ENCODE data around the gene FURIN.
"Not testable (repeated sequence)": the region's sequence is repeated elsewhere in the genome, so short reads cannot be mapped to it uniquely, and the experiment has no call there.

FURIN gene

DNA sequence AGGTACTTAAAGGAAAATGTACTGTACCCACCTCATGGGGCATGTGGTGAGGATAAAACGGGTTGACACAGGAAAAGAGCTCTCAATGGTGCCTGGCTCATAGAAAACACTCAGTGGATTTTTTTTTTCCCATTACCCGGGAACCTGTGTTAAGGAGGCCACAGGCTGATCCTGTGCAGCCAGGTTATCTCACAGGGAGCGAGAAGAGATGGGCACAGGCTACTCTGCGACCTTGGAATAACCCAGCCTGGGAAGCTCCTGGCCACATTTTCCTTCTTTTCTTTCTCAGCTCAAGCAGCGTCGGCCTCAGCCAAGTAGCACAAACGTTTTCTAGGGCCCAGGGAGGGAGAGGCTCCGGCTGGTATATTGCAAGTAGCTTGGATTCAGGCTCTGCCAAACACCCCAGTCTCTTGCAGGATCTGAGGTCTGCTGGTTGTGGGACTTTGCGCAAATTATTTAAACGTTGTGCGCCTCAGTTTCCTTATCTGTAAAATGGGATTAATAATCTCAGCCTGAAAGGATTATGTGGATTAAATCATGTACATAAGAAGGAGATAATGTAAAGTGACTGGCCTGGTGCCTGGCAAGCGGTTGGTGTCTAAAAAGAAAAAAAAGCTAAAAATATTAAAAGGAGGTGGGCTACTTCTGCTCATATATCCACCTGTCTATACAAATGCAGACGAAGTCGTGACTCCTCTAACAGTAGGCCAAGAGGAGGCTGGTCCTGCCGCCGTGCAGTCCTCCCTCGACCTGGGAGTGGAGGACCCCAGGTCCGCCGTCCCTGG, 2.2 kb downstream of the FURIN start:
- no peak for DNase-seq (ENCODE audit: low spot score)

DNA sequence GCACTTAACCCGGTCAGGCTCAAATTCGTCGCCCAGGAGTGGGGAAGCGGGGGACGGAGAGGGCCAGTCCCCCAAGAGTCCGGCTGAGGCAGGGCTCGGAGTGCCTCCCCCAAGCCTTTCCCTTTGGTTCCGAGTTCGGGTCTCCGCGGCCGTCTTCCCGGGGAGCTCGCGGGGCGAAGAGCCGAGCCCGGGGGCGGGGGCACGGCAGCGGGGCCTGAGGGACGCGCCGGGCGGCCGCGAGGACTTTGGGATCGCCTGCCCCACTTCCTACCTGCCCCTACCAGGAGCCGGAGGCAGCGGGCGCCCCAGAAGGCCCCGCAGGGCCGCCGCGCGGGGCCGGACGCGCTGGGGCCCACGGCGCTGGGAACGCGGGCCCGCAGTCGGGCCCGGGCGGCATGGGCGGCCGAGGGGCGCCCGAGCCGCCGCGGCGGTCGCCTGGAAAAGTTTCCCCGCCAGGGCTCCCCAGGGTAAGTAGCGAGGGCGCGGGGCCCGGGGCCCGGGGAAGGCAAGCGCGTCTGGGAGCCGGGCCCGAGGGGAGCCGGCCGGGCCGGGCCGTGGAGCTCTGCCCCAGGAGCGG, 2.8 kb downstream of the FURIN start:
- no peak for DNase-seq (ENCODE audit: low spot score)

DNA sequence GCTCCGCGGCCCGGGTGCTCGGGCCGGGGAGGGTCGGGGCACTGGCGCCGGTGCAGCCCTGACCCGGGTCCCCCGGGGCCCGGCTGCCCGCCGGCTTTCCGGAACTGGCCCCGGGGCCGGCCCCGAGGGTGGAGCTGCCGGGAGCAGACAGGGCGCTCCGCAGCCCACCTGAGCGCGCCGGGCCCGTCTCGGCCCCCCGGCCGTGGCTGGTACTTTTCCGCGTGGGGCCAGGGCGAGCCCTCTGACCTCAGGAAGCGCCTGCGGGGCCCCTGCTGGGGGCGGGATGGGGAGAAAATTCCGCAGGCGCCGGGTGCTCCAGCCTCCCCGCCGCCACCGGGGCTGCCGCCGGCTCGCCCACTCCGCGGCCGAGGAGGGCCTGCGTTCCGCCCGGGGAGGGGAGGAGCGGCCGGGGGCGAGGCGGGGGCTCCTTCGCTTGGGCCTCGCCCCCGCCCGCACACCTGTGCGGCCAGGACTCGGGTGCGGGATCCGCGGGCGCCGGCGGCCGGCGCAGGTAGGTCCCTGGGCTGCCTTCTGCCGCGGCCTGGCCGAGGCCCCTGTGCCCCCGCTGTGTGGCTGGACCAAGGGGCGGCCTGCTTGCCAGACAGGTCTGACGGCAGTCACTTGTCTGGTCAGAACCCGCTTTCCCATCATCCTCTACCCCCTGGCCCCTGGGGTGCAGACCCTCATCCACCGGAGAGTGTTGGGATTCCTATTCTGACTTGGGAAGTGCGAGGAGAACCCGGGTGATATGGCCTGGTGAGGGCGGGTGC, 3.5 kb downstream of the FURIN start:
- DNase-seq (ENCODE audit: low spot score): no peak

DNA sequence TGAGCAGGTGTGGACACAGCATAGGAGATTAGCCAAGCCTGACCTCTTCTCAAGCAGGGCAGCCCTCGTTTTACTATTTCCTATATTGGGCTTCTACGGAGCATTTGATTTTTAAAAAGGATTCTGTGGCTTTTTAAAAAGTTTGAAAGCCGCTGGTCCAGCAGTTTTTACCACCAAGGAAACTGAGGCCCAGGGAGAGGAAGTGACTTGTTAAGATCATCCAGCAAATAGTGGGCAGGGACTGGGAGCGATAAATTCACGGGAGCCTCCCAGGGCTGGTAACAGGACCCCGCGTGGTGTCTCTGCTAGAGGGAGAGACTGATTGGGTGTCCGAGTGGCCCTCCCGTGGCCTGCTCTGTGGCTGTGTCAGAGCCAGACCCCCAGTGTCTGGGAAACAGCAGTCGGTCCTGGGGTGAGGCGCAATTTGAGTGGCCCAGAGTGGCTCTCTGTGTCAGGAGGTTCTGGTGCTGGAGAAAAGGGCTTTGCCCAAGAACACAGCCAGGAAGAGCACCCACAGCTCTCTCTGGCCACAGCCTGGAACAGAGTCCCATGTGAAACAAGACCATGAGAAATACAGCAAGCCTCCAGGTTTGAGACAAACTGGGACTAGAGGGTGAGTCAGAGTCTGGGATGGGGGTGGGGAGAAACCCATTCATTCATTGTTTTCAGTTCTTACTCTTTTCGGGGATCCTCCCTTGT, 4.2 kb downstream of the FURIN start:
- no peak for DNase-seq (ENCODE audit: low spot score)

DNA sequence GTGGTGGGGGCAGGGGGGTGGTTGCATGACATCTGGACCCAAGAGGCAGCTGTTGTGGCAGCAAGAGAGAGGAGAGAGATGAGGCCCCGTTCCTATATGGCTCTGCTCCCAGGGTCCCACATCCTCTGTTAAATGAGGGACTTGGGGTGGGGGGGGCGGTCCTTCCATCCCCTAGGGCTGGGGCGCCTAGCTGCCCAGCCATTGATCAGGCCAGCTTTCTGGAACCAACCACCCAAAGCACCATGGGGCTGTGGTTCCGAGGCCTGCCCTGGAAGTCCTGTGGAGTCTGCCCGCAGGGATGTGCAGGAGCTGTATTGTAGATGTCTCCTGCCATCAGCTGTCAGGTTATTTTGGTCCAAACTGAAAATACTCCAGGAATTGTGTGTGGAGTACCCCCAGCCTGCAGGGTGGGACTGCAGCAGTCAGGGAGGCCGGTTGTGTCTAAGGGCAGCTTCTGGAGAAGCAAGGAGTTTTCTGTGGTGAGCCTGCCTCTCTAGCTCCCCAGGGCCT, 5.2 kb downstream of the FURIN start:
- DNase-seq (ENCODE audit: low spot score): no peak

DNA sequence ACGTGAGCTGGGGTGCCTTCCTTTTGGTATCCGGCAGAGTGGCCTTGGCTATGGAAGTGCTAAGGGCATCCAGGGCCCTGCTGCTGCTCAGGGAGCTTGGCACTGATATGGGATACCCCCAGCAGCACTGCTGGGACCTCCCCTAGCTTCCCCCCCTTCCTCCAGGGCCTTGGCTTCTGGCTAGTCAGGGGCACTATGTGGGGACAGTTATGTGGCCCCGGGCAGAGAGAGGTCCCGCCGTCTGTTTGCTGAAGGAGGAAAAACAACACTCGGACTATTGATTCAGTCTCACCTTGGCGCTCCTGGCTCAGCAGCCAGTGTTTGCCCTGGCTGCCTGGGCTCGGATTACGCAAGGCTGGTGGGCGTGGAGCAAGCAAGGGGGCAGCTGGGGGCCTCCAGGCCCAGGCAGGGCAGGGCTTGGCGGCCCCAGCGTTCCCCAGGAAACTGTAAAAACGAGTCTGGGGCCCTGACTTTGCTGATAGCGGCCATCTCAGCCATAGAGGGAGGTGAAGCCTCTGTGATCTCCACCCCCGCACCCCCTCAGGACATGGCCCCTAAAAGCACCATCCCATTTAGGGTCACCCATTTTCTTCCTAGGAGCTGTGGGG, 5.7 kb downstream of the FURIN start:
- DNase-seq (ENCODE audit: low spot score): no peak

DNA sequence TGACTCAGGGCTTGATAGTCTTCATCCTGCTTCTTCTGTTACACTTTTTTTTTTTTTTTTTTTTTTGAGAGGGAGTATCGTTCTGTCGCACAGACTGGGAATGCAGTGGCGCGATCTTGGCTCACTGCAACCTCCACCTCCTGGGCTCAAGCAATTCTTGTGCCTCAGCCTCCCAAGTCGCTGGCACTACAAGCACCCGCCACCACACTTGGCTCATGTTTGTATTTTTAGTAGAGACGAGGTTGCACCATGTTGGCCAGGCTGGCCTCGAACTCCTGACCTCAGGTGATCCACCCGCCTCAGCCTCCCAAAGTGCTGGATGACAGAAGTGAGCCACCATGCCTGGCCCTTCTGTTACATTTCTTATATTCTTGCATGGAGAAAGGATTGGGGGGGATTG, 6.6 kb downstream of the FURIN start:
- not testable (repeated sequence) for DNase-seq (ENCODE audit: low spot score)

DNA sequence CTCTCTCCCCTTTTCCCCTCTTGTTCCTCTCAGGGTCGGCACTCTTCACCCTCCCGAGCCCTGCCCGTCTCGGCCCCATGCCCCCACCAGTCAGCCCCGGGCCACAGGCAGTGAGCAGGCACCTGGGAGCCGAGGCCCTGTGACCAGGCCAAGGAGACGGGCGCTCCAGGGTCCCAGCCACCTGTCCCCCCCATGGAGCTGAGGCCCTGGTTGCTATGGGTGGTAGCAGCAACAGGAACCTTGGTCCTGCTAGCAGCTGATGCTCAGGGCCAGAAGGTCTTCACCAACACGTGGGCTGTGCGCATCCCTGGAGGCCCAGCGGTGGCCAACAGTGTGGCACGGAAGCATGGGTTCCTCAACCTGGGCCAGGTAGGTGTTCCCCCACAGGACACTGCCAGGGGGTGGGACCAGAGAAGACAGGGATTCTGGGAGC, 7.2 kb downstream of the FURIN start:
- no peak for DNase-seq (ENCODE audit: low spot score)

DNA sequence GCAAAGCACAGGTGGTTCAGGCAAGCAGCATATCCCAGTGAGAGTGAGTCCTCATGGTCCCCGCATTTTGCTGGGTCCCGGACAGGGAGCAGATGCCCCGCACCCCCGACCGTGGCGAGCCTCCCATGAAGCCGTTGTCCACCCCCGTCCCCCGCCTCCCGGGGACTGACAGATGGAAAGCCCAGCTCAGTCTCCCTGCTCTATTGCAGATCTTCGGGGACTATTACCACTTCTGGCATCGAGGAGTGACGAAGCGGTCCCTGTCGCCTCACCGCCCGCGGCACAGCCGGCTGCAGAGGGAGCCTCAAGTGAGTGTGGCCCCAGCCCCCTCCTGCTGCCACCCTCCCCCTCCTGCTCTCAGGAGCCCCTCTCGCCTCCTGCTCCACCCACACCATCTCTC, 7.7 kb downstream of the FURIN start:
- no peak for DNase-seq (ENCODE audit: low spot score)

DNA sequence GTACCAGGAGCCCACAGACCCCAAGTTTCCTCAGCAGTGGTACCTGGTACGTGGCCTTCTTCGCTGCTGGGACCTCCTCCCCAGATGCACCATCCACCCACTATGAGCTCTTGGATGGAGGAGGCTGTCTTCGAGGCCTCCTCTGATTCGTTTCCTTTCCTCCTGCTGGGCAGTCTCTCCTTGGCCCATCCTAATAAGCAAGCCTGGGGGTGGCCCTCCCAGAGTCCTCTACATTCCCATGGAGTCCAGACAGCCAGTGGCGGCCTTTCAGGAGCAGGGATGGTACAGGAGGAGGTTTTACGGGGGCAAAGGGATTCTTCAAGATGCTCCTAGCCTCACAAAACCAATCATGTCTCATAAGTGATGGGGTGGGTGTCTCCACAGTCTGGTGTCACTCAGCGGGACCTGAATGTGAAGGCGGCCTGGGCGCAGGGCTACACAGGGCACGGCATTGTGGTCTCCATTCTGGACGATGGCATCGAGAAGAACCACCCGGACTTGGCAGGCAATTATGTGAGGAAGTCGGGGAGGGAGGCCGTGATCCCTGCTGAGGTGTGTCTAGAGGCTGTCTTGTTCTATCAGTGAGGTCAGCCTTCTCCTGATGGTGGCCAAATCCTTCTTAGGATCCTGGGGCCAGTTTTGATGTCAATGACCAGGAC, 8.3 kb downstream of the FURIN start:
- DNase-seq (ENCODE audit: low spot score): no peak

DNA sequence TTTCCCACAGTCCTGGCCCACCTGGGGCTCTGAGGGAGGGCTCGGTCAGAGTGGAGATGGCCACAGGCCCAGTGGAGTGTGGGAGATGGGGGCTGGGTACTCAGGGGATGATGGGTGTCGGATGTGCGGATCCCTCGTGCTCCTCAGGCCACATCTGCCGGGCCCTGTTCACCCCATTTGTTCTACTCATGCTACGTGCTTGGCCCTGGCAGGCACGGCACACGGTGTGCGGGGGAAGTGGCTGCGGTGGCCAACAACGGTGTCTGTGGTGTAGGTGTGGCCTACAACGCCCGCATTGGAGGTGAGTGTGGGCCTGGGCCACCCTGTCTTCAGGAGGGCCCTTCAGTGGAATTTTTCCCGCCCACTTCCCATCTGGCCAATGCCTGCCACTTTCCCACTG, 8.9 kb downstream of the FURIN start:
- no peak for DNase-seq (ENCODE audit: low spot score)

DNA sequence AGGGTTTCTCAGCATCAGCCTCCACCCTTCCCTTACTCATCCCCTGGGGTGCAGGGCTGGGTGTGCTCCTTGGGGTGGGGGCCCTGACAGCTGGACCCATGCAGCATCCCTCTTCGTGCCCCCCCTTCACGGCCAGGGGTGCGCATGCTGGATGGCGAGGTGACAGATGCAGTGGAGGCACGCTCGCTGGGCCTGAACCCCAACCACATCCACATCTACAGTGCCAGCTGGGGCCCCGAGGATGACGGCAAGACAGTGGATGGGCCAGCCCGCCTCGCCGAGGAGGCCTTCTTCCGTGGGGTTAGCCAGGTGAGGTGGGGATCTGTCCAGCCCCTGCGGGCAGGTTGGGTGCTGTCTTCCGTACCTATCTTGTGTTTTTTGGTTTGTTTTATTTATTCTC, 9.6 kb downstream of the FURIN start:
- no peak for DNase-seq (ENCODE audit: low spot score)

DNA sequence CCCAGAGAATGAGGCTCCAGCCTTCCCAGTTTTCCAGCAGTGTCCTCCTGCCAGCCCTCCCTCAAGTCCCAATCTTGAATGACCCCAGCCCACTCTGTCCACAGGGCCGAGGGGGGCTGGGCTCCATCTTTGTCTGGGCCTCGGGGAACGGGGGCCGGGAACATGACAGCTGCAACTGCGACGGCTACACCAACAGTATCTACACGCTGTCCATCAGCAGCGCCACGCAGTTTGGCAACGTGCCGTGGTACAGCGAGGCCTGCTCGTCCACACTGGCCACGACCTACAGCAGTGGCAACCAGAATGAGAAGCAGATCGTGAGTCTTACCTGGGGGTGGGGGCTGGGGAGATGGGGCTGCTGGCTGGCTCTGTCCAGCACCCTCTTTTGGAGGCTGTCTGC, 10.3 kb downstream of the FURIN start:
- no peak for DNase-seq (ENCODE audit: low spot score)

DNA sequence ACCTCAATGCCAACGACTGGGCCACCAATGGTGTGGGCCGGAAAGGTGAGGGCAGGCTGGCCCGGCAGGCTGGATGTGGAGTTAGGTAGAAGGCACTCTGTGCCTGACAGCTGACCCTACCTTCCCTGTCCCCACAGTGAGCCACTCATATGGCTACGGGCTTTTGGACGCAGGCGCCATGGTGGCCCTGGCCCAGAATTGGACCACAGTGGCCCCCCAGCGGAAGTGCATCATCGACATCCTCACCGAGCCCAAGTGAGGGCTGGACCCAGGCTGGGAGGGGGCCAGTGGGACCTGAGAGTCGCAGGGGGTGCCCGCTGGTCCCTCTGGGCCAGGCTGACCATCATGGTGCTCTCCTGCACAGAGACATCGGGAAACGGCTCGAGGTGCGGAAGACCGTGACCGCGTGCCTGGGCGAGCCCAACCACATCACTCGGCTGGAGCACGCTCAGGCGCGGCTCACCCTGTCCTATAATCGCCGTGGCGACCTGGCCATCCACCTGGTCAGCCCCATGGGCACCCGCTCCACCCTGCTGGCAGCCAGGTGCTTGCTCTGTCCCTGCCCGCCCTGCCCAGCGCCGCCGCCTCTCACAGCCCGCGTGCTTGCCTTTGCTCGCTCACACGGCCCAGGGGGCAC, 11.5 kb downstream of the FURIN start:
- no peak for DNase-seq (ENCODE audit: low spot score)

DNA sequence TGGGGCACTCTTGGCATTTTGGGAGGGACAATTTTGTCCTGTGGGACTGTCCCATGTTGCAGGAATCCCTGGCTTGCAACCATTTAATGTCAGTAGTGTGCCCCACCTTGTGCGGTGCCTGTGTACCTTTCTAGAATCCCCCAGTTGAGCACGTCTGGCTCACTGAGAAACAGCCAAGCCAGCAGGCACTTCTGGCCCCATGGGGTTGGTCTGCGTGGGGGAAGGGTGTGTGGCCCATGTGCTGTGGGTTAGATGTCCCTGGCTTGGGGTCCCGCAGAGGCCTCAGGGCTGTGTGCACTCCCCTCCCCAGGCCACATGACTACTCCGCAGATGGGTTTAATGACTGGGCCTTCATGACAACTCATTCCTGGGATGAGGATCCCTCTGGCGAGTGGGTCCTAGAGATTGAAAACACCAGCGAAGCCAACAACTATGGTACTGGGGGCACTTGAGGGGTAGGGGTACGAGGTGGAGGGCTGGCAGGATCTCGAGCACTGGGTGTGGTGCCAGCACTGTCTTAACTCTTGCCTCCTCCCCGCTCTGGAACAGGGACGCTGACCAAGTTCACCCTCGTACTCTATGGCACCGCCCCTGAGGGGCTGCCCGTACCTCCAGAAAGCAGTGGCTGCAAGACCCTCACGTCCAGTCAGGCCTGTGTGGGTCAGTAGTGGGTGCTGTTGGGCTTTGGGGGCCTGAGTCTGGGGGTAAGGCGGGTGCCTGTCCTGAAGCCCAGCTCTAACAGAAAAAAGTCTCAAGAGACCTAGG, 12.2 kb downstream of the FURIN start:
- DNase-seq (ENCODE audit: low spot score): no peak

DNA sequence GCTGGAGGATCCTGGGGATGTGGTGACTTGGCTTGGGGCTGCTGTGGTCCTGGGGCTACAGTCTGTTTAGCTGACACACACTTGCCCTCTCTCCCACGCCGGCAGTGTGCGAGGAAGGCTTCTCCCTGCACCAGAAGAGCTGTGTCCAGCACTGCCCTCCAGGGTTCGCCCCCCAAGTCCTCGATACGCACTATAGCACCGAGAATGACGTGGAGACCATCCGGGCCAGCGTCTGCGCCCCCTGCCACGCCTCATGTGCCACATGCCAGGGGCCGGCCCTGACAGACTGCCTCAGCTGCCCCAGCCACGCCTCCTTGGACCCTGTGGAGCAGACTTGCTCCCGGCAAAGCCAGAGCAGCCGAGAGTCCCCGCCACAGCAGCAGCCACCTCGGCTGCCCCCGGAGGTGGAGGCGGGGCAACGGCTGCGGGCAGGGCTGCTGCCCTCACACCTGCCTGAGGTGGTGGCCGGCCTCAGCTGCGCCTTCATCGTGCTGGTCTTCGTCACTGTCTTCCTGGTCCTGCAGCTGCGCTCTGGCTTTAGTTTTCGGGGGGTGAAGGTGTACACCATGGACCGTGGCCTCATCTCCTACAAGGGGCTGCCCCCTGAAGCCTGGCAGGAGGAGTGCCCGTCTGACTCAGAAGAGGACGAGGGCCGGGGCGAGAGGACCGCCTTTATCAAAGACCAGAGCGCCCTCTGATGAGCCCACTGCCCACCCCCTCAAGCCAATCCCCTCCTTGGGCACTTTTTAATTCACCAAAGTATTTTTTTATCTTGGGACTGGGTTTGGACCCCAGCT, 13.0 kb downstream of the FURIN start:
- no peak for DNase-seq (ENCODE audit: low spot score)

DNA sequence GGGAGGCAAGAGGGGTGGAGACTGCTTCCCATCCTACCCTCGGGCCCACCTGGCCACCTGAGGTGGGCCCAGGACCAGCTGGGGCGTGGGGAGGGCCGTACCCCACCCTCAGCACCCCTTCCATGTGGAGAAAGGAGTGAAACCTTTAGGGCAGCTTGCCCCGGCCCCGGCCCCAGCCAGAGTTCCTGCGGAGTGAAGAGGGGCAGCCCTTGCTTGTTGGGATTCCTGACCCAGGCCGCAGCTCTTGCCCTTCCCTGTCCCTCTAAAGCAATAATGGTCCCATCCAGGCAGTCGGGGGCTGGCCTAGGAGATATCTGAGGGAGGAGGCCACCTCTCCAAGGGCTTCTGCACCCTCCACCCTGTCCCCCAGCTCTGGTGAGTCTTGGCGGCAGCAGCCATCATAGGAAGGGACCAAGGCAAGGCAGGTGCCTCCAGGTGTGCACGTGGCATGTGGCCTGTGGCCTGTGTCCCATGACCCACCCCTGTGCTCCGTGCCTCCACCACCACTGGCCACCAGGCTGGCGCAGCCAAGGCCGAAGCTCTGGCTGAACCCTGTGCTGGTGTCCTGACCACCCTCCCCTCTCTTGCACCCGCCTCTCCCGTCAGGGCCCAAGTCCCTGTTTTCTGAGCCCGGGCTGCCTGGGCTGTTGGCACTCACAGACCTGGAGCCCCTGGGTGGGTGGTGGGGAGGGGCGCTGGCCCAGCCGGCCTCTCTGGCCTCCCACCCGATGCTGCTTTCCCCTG, 13.8 kb downstream of the FURIN start:
- no peak for DNase-seq (ENCODE audit: low spot score)

DNA sequence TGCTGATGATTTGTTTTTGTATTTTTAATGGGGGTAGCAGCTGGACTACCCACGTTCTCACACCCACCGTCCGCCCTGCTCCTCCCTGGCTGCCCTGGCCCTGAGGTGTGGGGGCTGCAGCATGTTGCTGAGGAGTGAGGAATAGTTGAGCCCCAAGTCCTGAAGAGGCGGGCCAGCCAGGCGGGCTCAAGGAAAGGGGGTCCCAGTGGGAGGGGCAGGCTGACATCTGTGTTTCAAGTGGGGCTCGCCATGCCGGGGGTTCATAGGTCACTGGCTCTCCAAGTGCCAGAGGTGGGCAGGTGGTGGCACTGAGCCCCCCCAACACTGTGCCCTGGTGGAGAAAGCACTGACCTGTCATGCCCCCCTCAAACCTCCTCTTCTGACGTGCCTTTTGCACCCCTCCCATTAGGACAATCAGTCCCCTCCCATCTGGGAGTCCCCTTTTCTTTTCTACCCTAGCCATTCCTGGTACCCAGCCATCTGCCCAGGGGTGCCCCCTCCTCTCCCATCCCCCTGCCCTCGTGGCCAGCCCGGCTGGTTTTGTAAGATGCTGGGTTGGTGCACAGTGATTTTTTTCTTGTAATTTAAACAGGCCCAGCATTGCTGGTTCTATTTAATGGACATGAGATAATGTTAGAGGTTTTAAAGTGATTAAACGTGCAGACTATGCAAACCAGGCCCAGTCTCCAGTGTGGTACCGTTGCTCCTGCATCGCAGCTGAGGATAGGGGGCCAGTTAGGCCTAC, 14.6 kb downstream of the FURIN start:
- DNase-seq (ENCODE audit: low spot score): no peak

All from LoVo (cell line).